ENCODE data around the gene STRADB. TPM values are rescaled to one million over a fixed set of nuclear protein-coding genes. Genes with fewer than 3 reads are reported as not detected.

Gene STRADB
- total and polyA plus RNA-seq, 4 donors, result 35.9 to 199 (median 67.3) TPM

DNA sequence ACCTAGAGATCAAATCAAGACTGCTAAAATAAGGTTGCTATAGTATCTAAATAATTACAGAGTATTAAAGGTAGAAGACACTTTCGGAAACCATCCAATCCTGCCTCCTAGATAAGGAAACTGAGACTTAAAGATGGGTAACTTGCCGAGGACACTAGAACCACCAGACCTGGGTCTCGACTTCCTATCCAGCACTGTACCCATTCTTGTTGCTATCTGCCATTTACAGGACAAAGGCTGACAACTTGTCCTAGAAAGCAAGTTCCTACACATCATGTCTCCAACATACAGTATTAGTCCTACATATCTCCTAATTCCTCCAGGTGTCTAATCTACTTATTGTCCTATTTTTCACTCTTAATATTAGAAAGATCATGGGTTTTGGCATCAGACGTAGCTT lies 38.0 kb upstream of the STRADB start (continued):
- TF ChIP-seq, protein P1, sequence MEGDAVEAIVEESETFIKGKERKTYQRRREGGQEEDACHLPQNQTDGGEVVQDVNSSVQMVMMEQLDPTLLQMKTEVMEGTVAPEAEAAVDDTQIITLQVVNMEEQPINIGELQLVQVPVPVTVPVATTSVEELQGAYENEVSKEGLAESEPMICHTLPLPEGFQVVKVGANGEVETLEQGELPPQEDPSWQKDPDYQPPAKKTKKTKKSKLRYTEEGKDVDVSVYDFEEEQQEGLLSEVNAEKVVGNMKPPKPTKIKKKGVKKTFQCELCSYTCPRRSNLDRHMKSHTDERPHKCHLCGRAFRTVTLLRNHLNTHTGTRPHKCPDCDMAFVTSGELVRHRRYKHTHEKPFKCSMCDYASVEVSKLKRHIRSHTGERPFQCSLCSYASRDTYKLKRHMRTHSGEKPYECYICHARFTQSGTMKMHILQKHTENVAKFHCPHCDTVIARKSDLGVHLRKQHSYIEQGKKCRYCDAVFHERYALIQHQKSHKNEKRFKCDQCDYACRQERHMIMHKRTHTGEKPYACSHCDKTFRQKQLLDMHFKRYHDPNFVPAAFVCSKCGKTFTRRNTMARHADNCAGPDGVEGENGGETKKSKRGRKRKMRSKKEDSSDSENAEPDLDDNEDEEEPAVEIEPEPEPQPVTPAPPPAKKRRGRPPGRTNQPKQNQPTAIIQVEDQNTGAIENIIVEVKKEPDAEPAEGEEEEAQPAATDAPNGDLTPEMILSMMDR (IDR thresholded peaks at IDR 0.05; ENCODE audit: low read depth, low read length, missing input control), result no peak
- TF ChIP-seq HNF4G (IDR thresholded peaks at IDR 0.05), result no peak
- TF ChIP-seq, protein P2, sequence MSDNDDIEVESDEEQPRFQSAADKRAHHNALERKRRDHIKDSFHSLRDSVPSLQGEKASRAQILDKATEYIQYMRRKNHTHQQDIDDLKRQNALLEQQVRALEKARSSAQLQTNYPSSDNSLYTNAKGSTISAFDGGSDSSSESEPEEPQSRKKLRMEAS (IDR thresholded peaks at IDR 0.05), result no peak
- TF ChIP-seq FOXA1 (IDR thresholded peaks at IDR 0.05), result no peak
- no peak for TF ChIP-seq RAD21 (IDR thresholded peaks at IDR 0.05)
- TF ChIP-seq GABPA (IDR thresholded peaks at IDR 0.05 in 1 of 2, conservative IDR thresholded peaks at IDR 0.05 in 1 of 2), result no peak
- no peak for TF ChIP-seq SP1 (IDR thresholded peaks at IDR 0.05)
- no peak for TF ChIP-seq TAF1 (conservative IDR thresholded peaks at IDR 0.05)

DNA sequence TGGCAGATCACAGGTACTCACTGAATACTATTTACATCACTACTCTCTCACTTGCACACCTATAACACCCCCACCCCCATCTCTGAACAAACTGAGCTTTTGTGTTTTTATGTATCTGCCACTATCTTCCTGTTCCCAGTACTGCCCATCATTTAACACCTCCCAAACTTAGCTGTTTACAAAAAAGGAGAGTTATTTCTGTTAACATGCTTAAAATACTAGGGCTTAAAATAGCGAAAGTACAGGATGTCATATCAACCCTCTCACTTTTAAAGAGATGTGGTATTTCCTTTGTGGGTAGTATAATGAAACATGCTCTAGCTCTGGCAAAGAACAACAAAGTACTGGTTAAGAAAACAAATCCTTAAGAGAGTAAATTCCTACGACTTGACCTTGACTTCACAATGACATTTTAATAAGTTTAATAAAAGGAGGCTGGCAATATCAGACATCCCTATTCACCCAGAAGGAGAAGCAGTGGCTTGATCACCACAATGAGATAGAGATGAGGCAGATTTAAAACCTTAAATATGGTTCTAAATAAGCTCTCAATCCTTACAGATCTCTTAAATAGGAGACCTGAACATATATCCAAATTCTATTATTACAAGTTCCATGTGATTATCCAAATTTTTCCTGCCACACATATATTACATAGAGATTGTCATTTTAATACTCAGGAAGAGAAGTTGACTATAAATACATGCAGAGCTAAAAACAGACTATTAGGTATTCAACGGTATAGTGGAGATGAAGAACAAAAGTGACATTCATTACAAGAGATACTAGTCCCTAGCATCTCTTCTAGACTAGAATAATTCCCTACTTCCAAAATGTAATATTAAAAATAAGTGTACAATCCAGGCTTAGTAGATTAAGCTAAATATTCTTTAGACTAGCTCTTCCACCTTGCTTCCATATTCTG lies 37.2 kb upstream of the STRADB start:
- H3K27ac ChIP-seq (ENCODE audit: low read depth in 1 of 2, low read length in 2 of 2), result no peak overlapping the region
- TF ChIP-seq GABPA (IDR thresholded peaks at IDR 0.05 in 1 of 2, conservative IDR thresholded peaks at IDR 0.05 in 1 of 2), result no peak
- TF ChIP-seq SP1 (IDR thresholded peaks at IDR 0.05), result no peak
- TF ChIP-seq, protein P3, sequence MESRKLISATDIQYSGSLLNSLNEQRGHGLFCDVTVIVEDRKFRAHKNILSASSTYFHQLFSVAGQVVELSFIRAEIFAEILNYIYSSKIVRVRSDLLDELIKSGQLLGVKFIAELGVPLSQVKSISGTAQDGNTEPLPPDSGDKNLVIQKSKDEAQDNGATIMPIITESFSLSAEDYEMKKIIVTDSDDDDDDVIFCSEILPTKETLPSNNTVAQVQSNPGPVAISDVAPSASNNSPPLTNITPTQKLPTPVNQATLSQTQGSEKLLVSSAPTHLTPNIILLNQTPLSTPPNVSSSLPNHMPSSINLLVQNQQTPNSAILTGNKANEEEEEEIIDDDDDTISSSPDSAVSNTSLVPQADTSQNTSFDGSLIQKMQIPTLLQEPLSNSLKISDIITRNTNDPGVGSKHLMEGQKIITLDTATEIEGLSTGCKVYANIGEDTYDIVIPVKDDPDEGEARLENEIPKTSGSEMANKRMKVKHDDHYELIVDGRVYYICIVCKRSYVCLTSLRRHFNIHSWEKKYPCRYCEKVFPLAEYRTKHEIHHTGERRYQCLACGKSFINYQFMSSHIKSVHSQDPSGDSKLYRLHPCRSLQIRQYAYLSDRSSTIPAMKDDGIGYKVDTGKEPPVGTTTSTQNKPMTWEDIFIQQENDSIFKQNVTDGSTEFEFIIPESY (IDR thresholded peaks at IDR 0.05), result no peak
- TF ChIP-seq NR2F2 (IDR thresholded peaks at IDR 0.05), result peak; percentile 34
- no peak for DNase-seq (ENCODE audit: low spot score)
- no peaks in the 10 kb centered on the region for H3K9me3 ChIP-seq (ENCODE audit: control insufficient read depth in 4 of 4, low read length in 3 of 4)
- H3K36me3 ChIP-seq (ENCODE audit: control insufficient read depth in 4 of 4, insufficient read depth in 3 of 4, low read depth in 1 of 4, low read length in 3 of 4), result no peaks in the 10 kb centered on the region
- H3K27me3 ChIP-seq (ENCODE audit: control insufficient read depth in 4 of 4, insufficient read depth in 4 of 4, low read length in 3 of 4), result no peaks in the 10 kb centered on the region
- H3K9ac ChIP-seq (ENCODE audit: low read depth in 1 of 2, low read length in 2 of 2), result no peak overlapping the region
- no peak overlapping the region for H3K4me3 ChIP-seq (ENCODE audit: low read depth in 1 of 3, low read length in 3 of 3)
- 62% methylated on average over 3 of the region's 3 CpGs for WGBS
- H3K4me1 ChIP-seq (ENCODE audit: control insufficient read depth in 4 of 4, insufficient read depth in 4 of 4, low read length in 3 of 4), result peaks cover 0 to 3% (median 1%) of the 10 kb centered on the region in 4 donors

DNA sequence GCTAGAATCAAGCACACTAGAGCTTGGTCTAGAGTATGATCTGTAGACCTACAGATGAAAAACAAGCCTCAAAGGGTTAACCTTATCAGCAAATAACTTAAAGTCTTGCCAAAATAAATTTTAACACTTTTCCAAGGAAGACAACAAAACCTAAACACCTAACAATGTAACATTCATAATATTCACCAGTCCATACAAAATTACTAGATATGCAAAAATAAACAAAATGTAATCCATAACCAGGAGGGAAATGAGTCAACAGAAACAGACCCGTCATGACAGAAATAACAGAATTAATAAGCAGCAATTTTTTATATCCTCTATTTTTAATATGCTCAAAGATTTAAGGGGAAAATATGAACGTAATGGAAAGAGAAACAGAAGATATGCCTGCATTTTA lies 36.4 kb upstream of the STRADB start:
- WGBS, result 31% methylated on average over 2 of the region's 2 CpGs
- Histone ChIP-seq H3K4me1 (ENCODE audit: control insufficient read depth in 4 of 4, insufficient read depth in 4 of 4, low read length in 3 of 4) (no peaks in the 10 kb centered on the region), H3K36me3 (ENCODE audit: control insufficient read depth in 4 of 4, insufficient read depth in 3 of 4, low read depth in 1 of 4, low read length in 3 of 4) (peaks cover 0 to 2% (median 0%) of the 10 kb centered on the region in 4 donors), H3K9ac (ENCODE audit: low read depth in 1 of 2, low read length in 2 of 2) (no peak overlapping the region), H3K4me3 (ENCODE audit: low read depth in 1 of 3, low read length in 3 of 3) (no peak overlapping the region), H3K9me3 (ENCODE audit: control insufficient read depth in 4 of 4, low read length in 3 of 4) (no peaks in the 10 kb centered on the region), H3K27ac (ENCODE audit: low read depth in 1 of 2, low read length in 2 of 2) (no peak overlapping the region), H3K27me3 (ENCODE audit: control insufficient read depth in 4 of 4, insufficient read depth in 4 of 4, low read length in 3 of 4) (no peaks in the 10 kb centered on the region)
- DNase-seq (ENCODE audit: low spot score), result no peak
- TF ChIP-seq EGR1 (IDR thresholded peaks at IDR 0.05; ENCODE audit: low read depth in 2 of 2), result no peak
- TF ChIP-seq, protein P4, sequence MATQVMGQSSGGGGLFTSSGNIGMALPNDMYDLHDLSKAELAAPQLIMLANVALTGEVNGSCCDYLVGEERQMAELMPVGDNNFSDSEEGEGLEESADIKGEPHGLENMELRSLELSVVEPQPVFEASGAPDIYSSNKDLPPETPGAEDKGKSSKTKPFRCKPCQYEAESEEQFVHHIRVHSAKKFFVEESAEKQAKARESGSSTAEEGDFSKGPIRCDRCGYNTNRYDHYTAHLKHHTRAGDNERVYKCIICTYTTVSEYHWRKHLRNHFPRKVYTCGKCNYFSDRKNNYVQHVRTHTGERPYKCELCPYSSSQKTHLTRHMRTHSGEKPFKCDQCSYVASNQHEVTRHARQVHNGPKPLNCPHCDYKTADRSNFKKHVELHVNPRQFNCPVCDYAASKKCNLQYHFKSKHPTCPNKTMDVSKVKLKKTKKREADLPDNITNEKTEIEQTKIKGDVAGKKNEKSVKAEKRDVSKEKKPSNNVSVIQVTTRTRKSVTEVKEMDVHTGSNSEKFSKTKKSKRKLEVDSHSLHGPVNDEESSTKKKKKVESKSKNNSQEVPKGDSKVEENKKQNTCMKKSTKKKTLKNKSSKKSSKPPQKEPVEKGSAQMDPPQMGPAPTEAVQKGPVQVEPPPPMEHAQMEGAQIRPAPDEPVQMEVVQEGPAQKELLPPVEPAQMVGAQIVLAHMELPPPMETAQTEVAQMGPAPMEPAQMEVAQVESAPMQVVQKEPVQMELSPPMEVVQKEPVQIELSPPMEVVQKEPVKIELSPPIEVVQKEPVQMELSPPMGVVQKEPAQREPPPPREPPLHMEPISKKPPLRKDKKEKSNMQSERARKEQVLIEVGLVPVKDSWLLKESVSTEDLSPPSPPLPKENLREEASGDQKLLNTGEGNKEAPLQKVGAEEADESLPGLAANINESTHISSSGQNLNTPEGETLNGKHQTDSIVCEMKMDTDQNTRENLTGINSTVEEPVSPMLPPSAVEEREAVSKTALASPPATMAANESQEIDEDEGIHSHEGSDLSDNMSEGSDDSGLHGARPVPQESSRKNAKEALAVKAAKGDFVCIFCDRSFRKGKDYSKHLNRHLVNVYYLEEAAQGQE (IDR thresholded peaks at IDR 0.05), result no peak
- no peak for TF ChIP-seq RAD21 (IDR thresholded peaks at IDR 0.05)
- no peak for TF ChIP-seq HNF4A (conservative IDR thresholded peaks at IDR 0.05)
- no peak for TF ChIP-seq FOXA1 (IDR thresholded peaks at IDR 0.05)
- no peak for TF ChIP-seq YY1 (IDR thresholded peaks at IDR 0.05)
- no peak for TF ChIP-seq RXRA (IDR thresholded peaks at IDR 0.05)
- TF ChIP-seq GABPA (IDR thresholded peaks at IDR 0.05 in 1 of 2, conservative IDR thresholded peaks at IDR 0.05 in 1 of 2), result no peak
- TF ChIP-seq JUND (IDR thresholded peaks at IDR 0.05), result no peak
- no peak for TF ChIP-seq SP1 (IDR thresholded peaks at IDR 0.05)
- TF ChIP-seq HNF4G (IDR thresholded peaks at IDR 0.05), result no peak
- no peak for TF ChIP-seq NR2F2 (IDR thresholded peaks at IDR 0.05)
- TF ChIP-seq, protein P3 (IDR thresholded peaks at IDR 0.05), result no peak
- TF ChIP-seq FOXA2 (IDR thresholded peaks at IDR 0.05), result no peak
